Hepatocyte (in vitro differentiated cells): ENCODE data around the gene ATIC. TPM values are rescaled to one million over a fixed set of nuclear protein-coding genes. Genes with fewer than 3 reads are reported as not detected.

ENCODE experiments used
- DNase-seq: peaks from one replicate; pipeline ENCODE4 v3.0.0-alpha.2; 2016; ENCODE audit warnings: low spot score
- H2AFZ ChIP-seq: fragments of 200-600 bp; sonication (generic); 2 replicates; pipeline ENCODE4 v1.6.0; 2016; ENCODE audit warnings: antibody characterized with exemption, mild to moderate bottlenecking
- H3K27ac ChIP-seq: fragments of 200-600 bp; sonication (generic); 2 replicates; pipeline ENCODE4 v1.5.1; 2016; ENCODE audit warnings: mild to moderate bottlenecking
- H3K27me3 ChIP-seq: fragments of 200-600 bp; sonication (generic); 2 replicates; pipeline ENCODE4 v1.6.1; 2016
- H3K36me3 ChIP-seq: fragments of 200-600 bp; sonication (generic); replicated peaks from 2 replicates; pipeline ENCODE4 v1.5.1; 2016; ENCODE audit warnings: low read depth; ENCODE audit not compliant: insufficient read depth
- H3K4me1 ChIP-seq: fragments of 200-600 bp; sonication (generic); 2 replicates; pipeline ENCODE4 v1.5.1; 2016; ENCODE audit warnings: mild to moderate bottlenecking, moderate library complexity; ENCODE audit not compliant: insufficient read depth
- H3K4me2 ChIP-seq: fragments of 200-600 bp; sonication (generic); 2 replicates; pipeline ENCODE4 v1.6.0; 2016
- H3K4me3 ChIP-seq: fragments of 200-600 bp; sonication (generic); 2 replicates; pipeline ENCODE4 v1.5.1; 2016; ENCODE audit warnings: mild to moderate bottlenecking
- H3K79me2 ChIP-seq: fragments of 200-600 bp; sonication (generic); 2 replicates; pipeline ENCODE4 v1.6.0; 2017; ENCODE audit warnings: mild to moderate bottlenecking
- H3K9me2 ChIP-seq: fragments of 200-600 bp; sonication (generic); replicated peaks from 2 replicates; pipeline ENCODE4 v1.6.0; 2017; ENCODE audit warnings: mild to moderate bottlenecking; ENCODE audit not compliant: insufficient read depth
- H3K9me3 ChIP-seq: fragments of 200-600 bp; sonication (generic); 2 replicates; pipeline ENCODE4 v1.5.1; 2016; ENCODE audit warnings: low read depth, mild to moderate bottlenecking
- H4K20me1 ChIP-seq: fragments of 200-600 bp; sonication (generic); 2 replicates; pipeline ENCODE4 v1.6.0; 2016; ENCODE audit warnings: mild to moderate bottlenecking; ENCODE audit not compliant: insufficient read depth, poor library complexity, severe bottlenecking
- EZH2 ChIP-seq: fragments of 200-600 bp; sonication (generic); IDR thresholded peaks from 2 replicates; pipeline ENCODE4 v1.6.1; 2016; ENCODE audit warnings: antibody characterized with exemption, mild to moderate bottlenecking, borderline replicate concordance
- EZH2phosphoT487 ChIP-seq: fragments of 200-600 bp; sonication (generic); IDR thresholded peaks from one replicate; pipeline ENCODE4 v1.6.1; 2018; ENCODE audit warnings: antibody characterized with exemption, mild to moderate bottlenecking, low read depth, moderate library complexity; ENCODE audit not compliant: unreplicated experiment, severe bottlenecking
- WGBS: methylation state at CpG from one replicate; pipeline ENCODE4 v1.1.6; 2016; ENCODE audit warnings: low lambda C conversion rate; ENCODE audit errors: missing lambda C conversion rate; 5-methylcytosine and 5-hydroxymethylcytosine counted together
- polyA plus RNA-seq: library from polyadenylated mRNA; unstranded; fragments of >200 nt; fragmentation: Nextera tagmentation; extraction: Ambion mirVana; gene quantifications from 2 replicates; pipeline ENCODE4 v1.2.1, GENCODE V29; 2016
- total RNA-seq: library from RNA; depleted of rRNA; stranded (reverse); fragments of >200 nt; gene quantifications from 2 replicates; pipeline ENCODE4 v1.2.3, GENCODE V29; 2014
- TF ChIP-seq, protein P1 (sequence below): fragments of 200-600 bp; sonication (generic); IDR thresholded peaks from 2 replicates; pipeline ENCODE4 v1.5.1; 2016; ENCODE audit warnings: antibody characterized with exemption, mild to moderate bottlenecking; ENCODE audit not compliant: poor library complexity

The ATIC gene
- total and polyA plus RNA-seq, 2 experiments from 2014 or later = 19.6 to 82.7 TPM

DNA sequence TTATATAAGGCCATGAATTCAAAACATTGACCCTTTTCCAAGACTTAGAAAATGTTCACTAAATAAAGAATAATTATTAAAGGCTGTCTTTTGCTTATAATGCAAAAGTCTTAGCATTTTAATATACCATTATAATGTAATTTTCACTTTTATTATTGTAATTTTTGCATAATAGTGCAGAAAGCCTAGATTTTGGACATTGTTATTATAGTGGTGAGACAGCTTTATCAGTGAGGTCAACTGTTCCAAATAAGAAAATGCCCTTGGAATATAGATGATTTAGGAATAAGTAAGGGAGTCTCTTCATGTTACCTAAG, 56.6 kb downstream of the ATIC start:
- Histone ChIP-seq H2AFZ (no peak overlapping the region), H4K20me1 (peaks cover 3% of the 10 kb centered on the region), H3K27me3 (no peaks in the 10 kb centered on the region), H3K36me3 (peaks cover 17% of the 10 kb centered on the region), H3K4me2 (no peak overlapping the region), H3K27ac (no peak overlapping the region), H3K9me2 (no peaks in the 10 kb centered on the region), H3K4me3 (no peak overlapping the region), H3K4me1 (no peaks in the 10 kb centered on the region), H3K9me3 (no peaks in the 10 kb centered on the region), H3K79me2 (no peaks in the 10 kb centered on the region)
- no peak for DNase-seq
- TF ChIP-seq EZH2phosphoT487 = no peak
- TF ChIP-seq, protein P1, sequence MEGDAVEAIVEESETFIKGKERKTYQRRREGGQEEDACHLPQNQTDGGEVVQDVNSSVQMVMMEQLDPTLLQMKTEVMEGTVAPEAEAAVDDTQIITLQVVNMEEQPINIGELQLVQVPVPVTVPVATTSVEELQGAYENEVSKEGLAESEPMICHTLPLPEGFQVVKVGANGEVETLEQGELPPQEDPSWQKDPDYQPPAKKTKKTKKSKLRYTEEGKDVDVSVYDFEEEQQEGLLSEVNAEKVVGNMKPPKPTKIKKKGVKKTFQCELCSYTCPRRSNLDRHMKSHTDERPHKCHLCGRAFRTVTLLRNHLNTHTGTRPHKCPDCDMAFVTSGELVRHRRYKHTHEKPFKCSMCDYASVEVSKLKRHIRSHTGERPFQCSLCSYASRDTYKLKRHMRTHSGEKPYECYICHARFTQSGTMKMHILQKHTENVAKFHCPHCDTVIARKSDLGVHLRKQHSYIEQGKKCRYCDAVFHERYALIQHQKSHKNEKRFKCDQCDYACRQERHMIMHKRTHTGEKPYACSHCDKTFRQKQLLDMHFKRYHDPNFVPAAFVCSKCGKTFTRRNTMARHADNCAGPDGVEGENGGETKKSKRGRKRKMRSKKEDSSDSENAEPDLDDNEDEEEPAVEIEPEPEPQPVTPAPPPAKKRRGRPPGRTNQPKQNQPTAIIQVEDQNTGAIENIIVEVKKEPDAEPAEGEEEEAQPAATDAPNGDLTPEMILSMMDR = no peak
- no peak for TF ChIP-seq EZH2

- WGBS = 83% methylated on average over 3 of the region's 3 CpGs
Observed at GRCh38 chr2:215369181-215369760, 57.4 kb downstream of the ATIC start.

DNA sequence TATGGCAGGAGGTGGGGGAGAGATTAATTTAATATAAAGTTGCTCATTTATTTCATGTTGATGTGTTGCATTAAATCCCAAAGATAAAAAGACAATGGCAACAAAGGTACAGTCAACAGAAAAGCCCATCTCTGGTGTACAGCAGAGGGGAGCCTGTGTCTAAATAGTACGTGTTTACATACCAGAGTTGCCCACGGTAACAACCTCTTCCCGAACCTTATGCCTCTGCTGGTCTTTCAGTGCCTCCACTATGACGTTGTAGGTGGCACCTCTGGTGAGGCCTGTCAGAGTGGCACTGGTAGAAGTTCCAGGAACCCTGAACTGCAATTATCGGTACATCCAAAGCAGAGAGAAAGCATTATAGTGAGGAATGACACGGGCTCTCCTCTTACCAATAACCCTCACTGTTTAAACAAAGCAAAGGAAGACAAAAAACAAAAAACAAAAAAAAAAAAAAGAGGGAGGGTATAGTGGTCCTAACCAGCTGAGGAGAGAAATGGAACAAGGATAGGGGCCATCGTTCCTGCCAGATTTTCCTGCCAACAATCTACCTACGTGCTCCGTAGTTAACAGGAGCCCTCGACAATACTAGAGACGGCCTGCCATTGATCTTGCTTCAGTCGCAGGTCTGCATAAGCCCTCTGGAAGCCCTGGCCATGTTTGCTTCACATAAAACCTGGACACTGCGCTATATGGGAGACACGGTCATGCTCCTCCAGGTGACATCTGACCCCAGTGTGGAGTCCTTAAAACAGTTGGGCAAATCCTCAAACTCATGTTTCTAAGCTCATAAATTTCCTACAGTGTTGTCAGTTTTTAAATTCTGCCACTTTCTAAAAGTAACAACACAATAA, 58.5 kb downstream of the ATIC start:
- Histone ChIP-seq H3K9me3 (no peaks in the 10 kb centered on the region), H3K4me2 (no peak overlapping the region), H3K79me2 (no peaks in the 10 kb centered on the region), H3K27me3 (no peaks in the 10 kb centered on the region), H4K20me1 (peaks cover 3% of the 10 kb centered on the region), H3K4me3 (no peak overlapping the region), H2AFZ (no peak overlapping the region), H3K9me2 (no peaks in the 10 kb centered on the region), H3K27ac (no peak overlapping the region), H3K4me1 (no peaks in the 10 kb centered on the region), H3K36me3 (peaks cover 18% of the 10 kb centered on the region)
- TF ChIP-seq EZH2phosphoT487 = no peak
- TF ChIP-seq, protein P1 = no peak
- TF ChIP-seq EZH2 = no peak
- no peak for DNase-seq
- WGBS = 76% methylated on average over 14 of the region's 14 CpGs

More at GRCh38 chr2:215369181-215369760, 57.4 kb downstream of the ATIC start:
- H3K9me2 ChIP-seq = no peaks in the 10 kb centered on the region
- H3K36me3 ChIP-seq = peaks cover 17% of the 10 kb centered on the region
- no peak overlapping the region for H3K4me3 ChIP-seq
- peaks cover 3% of the 10 kb centered on the region for H4K20me1 ChIP-seq
- H3K27me3 ChIP-seq = no peaks in the 10 kb centered on the region
- no peaks in the 10 kb centered on the region for H3K9me3 ChIP-seq
- no peak overlapping the region for H3K27ac ChIP-seq
- H3K4me1 ChIP-seq = no peaks in the 10 kb centered on the region
- TF ChIP-seq EZH2 (no peak), EZH2phosphoT487 (no peak)
- TF ChIP-seq, protein P1 = no peak
- DNase-seq = no peak
- H2AFZ ChIP-seq = no peak overlapping the region
- no peak overlapping the region for H3K4me2 ChIP-seq
- no peaks in the 10 kb centered on the region for H3K79me2 ChIP-seq
